Vagina (tissue), 2 donors: ENCODE results near the gene OPHN1. TPM values are rescaled to one million over a fixed set of nuclear protein-coding genes. Genes with fewer than 3 reads are reported as not detected.

Experiments used
- DNase-seq, 2 donors: peaks; one replicate each; pipeline ENCODE4 v3.0.0-alpha.2; 2017; ENCODE audit errors: extremely low spot score in 2 of 2
- H3K27ac ChIP-seq: fragments of 200-600 bp; sonication (generic); one replicate; pipeline ENCODE4 v1.5.1; 2019
- H3K27me3 ChIP-seq: fragments of 200-600 bp; sonication (generic); one replicate; pipeline ENCODE4 v1.5.1; 2019
- H3K36me3 ChIP-seq, 2 donors: fragments of 200-600 bp; sonication (generic); one replicate each; pipeline ENCODE4 v1.5.1; 2017 to 2019
- H3K4me1 ChIP-seq: fragments of 200-600 bp; sonication (generic); one replicate; pipeline ENCODE4 v1.5.1; 2019
- H3K4me3 ChIP-seq, 2 donors: fragments of 200-600 bp; sonication (generic); 1 replicate in 1 of 2; 2 replicates in 1 of 2; pipeline ENCODE4 v1.5.1; 2016 to 2019
- H3K9me3 ChIP-seq: fragments of 200-600 bp; sonication (generic); one replicate; pipeline ENCODE4 v1.5.1; 2019
- POLR2A ChIP-seq, 2 donors: fragments of 450-650 bp; IDR thresholded peaks; one replicate each; pipeline ENCODE4 v1.6.1; 2017; ENCODE audit warnings: antibody characterized with exemption in 2 of 2, mild to moderate bottlenecking in 2 of 2, moderate library complexity in 2 of 2
- POLR2AphosphoS5 ChIP-seq, 2 donors: sonication (generic); formaldehyde crosslinking; IDR thresholded peaks; one replicate each; pipeline ENCODE4 v1.9.0; 2017; ENCODE audit warnings: antibody characterized with exemption in 2 of 2, mild to moderate bottlenecking in 2 of 2, low read depth in 1 of 2; ENCODE audit not compliant: insufficient read depth in 1 of 2
- intact Hi-C: fragments of 100-400 bp; cut with DNase I; formaldehyde crosslinking; loops from one replicate; pipeline ENCODE4 v1.15.1; 2023
- total RNA-seq: library from RNA; depleted of rRNA; stranded (reverse); fragments of >200 nt; gene quantifications from one replicate; pipeline ENCODE4 v1.2.3, GENCODE V29; 2016
- TF ChIP-seq, protein P1 (sequence below), 3 experiments: fragments of 450-650 bp in 2 of 3; fragments of 200-600 bp in 1 of 3; sonication (generic) in 1 of 3; IDR thresholded peaks; one replicate each; pipeline ENCODE4 v1.5.1; 2017 to 2019; ENCODE audit warnings: antibody characterized with exemption in 3 of 3, mild to moderate bottlenecking in 2 of 3, moderate library complexity in 2 of 3

The OPHN1 gene
- total RNA-seq, 1 donor from 2014 or later = 11.5 TPM

DNA sequence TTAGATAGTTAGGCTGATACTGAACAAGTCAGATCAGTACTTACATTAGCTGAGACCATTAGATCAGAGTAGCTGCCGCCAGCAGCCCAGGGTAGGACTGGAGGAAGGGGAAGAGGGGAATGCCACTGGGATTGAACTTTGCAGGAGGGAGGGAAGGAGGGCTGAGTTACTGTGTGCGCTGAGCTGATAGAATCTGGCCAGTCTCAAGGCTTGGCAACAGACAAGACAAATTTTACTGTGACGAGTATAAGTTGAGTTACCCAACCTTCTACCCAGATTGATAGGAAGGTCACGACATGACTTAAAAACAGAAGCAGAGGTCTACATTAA, 372.1 kb downstream of the OPHN1 start:
- H3K27ac ChIP-seq = no peak overlapping the region
- H3K27me3 ChIP-seq = no peaks in the 10 kb centered on the region
- no peak for DNase-seq
- H3K4me1 ChIP-seq = peaks cover 14% of the 10 kb centered on the region
- H3K9me3 ChIP-seq = no peaks in the 10 kb centered on the region
- no peak overlapping the region for H3K4me3 ChIP-seq
- TF ChIP-seq POLR2A (IDR thresholded peaks at IDR 0.05) = no peak
- TF ChIP-seq POLR2AphosphoS5 (IDR thresholded peaks at IDR 0.05; ENCODE audit: insufficient read depth in 1 of 2, low read depth in 1 of 2) = no peak
- TF ChIP-seq, protein P1, sequence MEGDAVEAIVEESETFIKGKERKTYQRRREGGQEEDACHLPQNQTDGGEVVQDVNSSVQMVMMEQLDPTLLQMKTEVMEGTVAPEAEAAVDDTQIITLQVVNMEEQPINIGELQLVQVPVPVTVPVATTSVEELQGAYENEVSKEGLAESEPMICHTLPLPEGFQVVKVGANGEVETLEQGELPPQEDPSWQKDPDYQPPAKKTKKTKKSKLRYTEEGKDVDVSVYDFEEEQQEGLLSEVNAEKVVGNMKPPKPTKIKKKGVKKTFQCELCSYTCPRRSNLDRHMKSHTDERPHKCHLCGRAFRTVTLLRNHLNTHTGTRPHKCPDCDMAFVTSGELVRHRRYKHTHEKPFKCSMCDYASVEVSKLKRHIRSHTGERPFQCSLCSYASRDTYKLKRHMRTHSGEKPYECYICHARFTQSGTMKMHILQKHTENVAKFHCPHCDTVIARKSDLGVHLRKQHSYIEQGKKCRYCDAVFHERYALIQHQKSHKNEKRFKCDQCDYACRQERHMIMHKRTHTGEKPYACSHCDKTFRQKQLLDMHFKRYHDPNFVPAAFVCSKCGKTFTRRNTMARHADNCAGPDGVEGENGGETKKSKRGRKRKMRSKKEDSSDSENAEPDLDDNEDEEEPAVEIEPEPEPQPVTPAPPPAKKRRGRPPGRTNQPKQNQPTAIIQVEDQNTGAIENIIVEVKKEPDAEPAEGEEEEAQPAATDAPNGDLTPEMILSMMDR (IDR thresholded peaks at IDR 0.05) = no peak
- intact Hi-C loops = no loop called here
- H3K36me3 ChIP-seq = no peaks in the 10 kb centered on the region

DNA sequence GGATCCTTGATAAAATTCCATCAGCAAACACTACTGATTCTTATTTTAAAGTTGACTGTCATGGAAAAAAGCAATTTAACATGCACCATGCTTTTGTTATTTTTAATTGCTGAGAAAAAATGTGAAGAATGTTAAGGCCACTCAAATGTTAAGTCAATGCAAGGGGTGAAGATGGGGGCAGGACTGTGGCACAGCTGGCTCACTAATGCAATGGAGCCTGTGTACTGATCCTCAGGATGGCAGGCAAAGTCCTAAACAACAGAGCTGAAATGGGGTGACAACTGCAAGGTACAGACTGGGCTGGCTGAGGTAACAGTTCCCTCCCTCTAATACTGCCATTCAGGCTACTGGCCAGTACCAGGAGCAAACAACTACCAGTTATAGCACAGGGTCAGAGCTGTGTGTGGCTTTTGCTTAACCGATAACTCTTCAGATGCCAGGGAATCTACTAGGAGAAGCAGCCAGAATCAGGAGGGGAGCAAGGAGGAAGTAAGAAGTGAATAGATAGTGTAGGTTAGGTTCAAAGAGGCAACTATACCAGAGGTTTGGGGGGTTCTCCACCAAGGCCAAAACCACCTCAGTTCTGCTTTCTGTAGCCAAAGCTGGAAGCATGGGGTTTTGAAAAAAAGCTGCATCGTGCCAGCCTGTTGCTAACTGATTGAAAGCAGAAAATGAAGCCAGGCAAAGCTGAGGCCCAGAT, 372.6 kb downstream of the OPHN1 start:
- Histone ChIP-seq H3K4me3 (no peak overlapping the region), H3K27ac (no peak overlapping the region), H3K4me1 (peaks cover 14% of the 10 kb centered on the region), H3K9me3 (no peaks in the 10 kb centered on the region), H3K27me3 (no peaks in the 10 kb centered on the region), H3K36me3 (no peaks in the 10 kb centered on the region)
- TF ChIP-seq POLR2A (IDR thresholded peaks at IDR 0.05) (no peak), POLR2AphosphoS5 (IDR thresholded peaks at IDR 0.05; ENCODE audit: insufficient read depth in 1 of 2, low read depth in 1 of 2) (no peak)
- TF ChIP-seq, protein P1 (IDR thresholded peaks at IDR 0.05) = no peak
- no peak for DNase-seq
- intact Hi-C loops = no loop called here

DNA sequence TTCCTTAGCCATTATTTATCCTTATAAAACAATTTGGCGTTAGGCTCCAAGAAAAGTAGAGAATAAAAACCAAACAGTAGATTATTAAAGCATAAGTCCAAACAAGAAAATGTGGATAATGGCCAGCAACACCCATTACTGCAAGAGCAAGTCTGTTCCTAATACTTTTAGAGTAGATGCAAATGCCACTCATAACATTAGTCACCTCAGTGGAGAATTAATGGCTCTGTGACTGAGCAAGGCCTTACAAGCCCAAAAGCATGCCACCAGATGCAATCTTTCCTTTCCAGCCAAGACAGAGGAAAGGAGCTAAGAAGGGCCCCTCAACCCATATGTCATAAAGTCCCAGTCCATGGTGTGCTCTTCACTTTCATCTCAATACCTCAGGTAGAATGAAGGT, 373.8 kb downstream of the OPHN1 start:
- no peak overlapping the region for H3K27ac ChIP-seq
- H3K27me3 ChIP-seq = no peaks in the 10 kb centered on the region
- intact Hi-C loops = no loop called here
- no peak overlapping the region for H3K4me3 ChIP-seq
- H3K4me1 ChIP-seq = peaks cover 14% of the 10 kb centered on the region
- TF ChIP-seq POLR2AphosphoS5 (IDR thresholded peaks at IDR 0.05; ENCODE audit: insufficient read depth in 1 of 2, low read depth in 1 of 2) = no peak
- TF ChIP-seq POLR2A (IDR thresholded peaks at IDR 0.05) = no peak
- TF ChIP-seq, protein P1 (IDR thresholded peaks at IDR 0.05) = no peak
- no peak for DNase-seq
- H3K36me3 ChIP-seq = no peaks in the 10 kb centered on the region
- no peaks in the 10 kb centered on the region for H3K9me3 ChIP-seq

DNA sequence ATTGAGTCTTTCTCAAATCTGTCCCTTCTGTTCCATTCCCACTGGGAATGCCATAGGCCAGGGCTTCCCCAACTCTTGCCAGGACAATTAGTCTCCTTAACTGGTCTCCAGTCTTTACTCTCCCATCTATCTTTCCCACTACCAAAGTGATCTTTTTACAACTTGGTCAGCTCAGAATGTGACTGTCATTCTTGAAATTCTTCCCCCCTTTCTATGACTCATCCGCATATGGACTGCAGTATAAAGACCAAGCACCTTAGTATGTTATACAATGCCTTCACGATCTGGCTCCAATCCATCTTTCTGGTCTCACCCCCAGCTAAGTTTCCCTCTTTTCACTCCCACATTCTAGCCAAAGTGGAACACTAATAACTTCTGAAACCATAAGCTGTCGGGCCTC, 383.8 kb downstream of the OPHN1 start:
- no peaks in the 10 kb centered on the region for H3K4me1 ChIP-seq
- no peak for DNase-seq
- no peaks in the 10 kb centered on the region for H3K9me3 ChIP-seq
- TF ChIP-seq POLR2A (IDR thresholded peaks at IDR 0.05) = no peak
- TF ChIP-seq, protein P1 (IDR thresholded peaks at IDR 0.05) = no peak
- no peak for TF ChIP-seq POLR2AphosphoS5 (IDR thresholded peaks at IDR 0.05; ENCODE audit: insufficient read depth in 1 of 2, low read depth in 1 of 2)
- H3K36me3 ChIP-seq = no peaks in the 10 kb centered on the region
- H3K4me3 ChIP-seq = no peak overlapping the region
- intact Hi-C loops = no loop called here
- no peaks in the 10 kb centered on the region for H3K27me3 ChIP-seq
- H3K27ac ChIP-seq = no peak overlapping the region

DNA sequence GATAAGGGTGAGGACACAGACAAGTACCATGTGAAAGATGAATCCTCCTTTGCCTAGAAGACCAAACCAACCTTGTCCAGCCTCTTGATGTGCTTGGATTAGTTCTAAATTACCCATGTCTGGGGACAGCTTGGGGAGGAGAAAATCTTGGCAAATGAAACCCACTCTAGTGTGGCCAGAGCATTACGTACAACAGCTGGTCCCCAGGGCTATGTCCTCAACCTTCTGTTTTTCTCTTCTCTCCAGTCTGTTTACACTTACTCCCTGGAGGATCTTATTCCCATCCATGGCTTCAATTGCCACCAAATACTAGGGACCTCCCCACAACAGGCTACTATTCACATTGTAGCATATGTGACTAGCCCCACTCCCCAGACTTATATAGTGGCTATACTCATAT, 384.5 kb downstream of the OPHN1 start:
- intact Hi-C loops = no loop called here

More for the DNA sequence above, 384.5 kb downstream of the OPHN1 start:
- Histone ChIP-seq H3K36me3 (no peaks in the 10 kb centered on the region), H3K4me1 (no peaks in the 10 kb centered on the region), H3K27me3 (no peaks in the 10 kb centered on the region), H3K9me3 (no peaks in the 10 kb centered on the region), H3K27ac (no peak overlapping the region), H3K4me3 (no peak overlapping the region)
- TF ChIP-seq POLR2AphosphoS5 (IDR thresholded peaks at IDR 0.05; ENCODE audit: insufficient read depth in 1 of 2, low read depth in 1 of 2) = no peak
- TF ChIP-seq, protein P1 (IDR thresholded peaks at IDR 0.05) = no peak
- no peak for TF ChIP-seq POLR2A (IDR thresholded peaks at IDR 0.05)
- no peak for DNase-seq
